GM19372 (cell line): ENCODE measurements around the gene ACSM3.
"Not testable (repeated sequence)": the region's sequence is repeated elsewhere in the genome, so short reads cannot be mapped to it uniquely, and the experiment has no call there.

Experiments
- ATAC-seq: cut with Tn5 transposase; IDR thresholded peaks from one replicate; pipeline ENCODE4 v1.9.1; 2021; ENCODE audit warnings: mild to moderate bottlenecking, low read depth, moderate library complexity; ENCODE audit not compliant: unreplicated experiment

ACSM3 gene

GRCh38 chr16:20763461-20764232, at the start of gene ACSM3:
ACSM3 (plus strand) TSS chr16:20764014; CDS start chr16:20770035, 6,021 bp downstream.
- ATAC-seq, result peak; percentile 96

GRCh38 chr16:20717718-20718117, 46.1 kb upstream of the ACSM3 start:
- not testable (repeated sequence) for ATAC-seq

GRCh38 chr16:20720251-20720650, 43.6 kb upstream of the ACSM3 start:
- ATAC-seq, result no peak

- no peak for ATAC-seq
These were observed 37.2 kb upstream of the ACSM3 start for GRCh38 chr16:20726661-20727060.

GRCh38 chr16:20727181-20727580, 36.6 kb upstream of the ACSM3 start:
- ATAC-seq, result no peak

- no peak for ATAC-seq
These were observed 34.7 kb upstream of the ACSM3 start for GRCh38 chr16:20729141-20729540.

- ATAC-seq, result no peak
These were observed 29.8 kb upstream of the ACSM3 start for GRCh38 chr16:20734056-20734455.

GRCh38 chr16:20734782-20735181, 29.0 kb upstream of the ACSM3 start:
- no peak for ATAC-seq

- ATAC-seq, result no peak
These were observed 28.3 kb upstream of the ACSM3 start for GRCh38 chr16:20735490-20735889.

GRCh38 chr16:20740007-20740883, 23.6 kb upstream of the ACSM3 start:
- no peak for ATAC-seq

GRCh38 chr16:20740901-20741521, 22.8 kb upstream of the ACSM3 start:
- ATAC-seq, result peak; percentile 80

- ATAC-seq, result peak; percentile 84
These were observed 22.1 kb upstream of the ACSM3 start, which contains the start of gene THUMPD1 for GRCh38 chr16:20741554-20742285. THUMPD1 (minus strand) TSS chr16:20741818; CDS start chr16:20741739, 79 bp downstream.

- no peak for ATAC-seq
These were observed 20.2 kb upstream of the ACSM3 start for GRCh38 chr16:20743591-20743990.

GRCh38 chr16:20744922-20745440, 18.8 kb upstream of the ACSM3 start:
- ATAC-seq, result no peak

- no peak for ATAC-seq
These were observed 17.4 kb upstream of the ACSM3 start for GRCh38 chr16:20746461-20746860.

- ATAC-seq, result no peak
These were observed 16.6 kb upstream of the ACSM3 start for GRCh38 chr16:20747030-20747816.

- no peak for ATAC-seq
These were observed 14.3 kb upstream of the ACSM3 start for GRCh38 chr16:20749474-20749873.

GRCh38 chr16:20750558-20750957, 13.3 kb upstream of the ACSM3 start:
- ATAC-seq, result no peak

GRCh38 chr16:20753727-20754126, 10.1 kb upstream of the ACSM3 start:
- no peak for ATAC-seq
